Stimulated activated CD4-positive, alpha-beta T cell treated with anti-CD3 and anti-CD28 coated beads, Interleukin-4, amount 100 ng/mL, for 48 hours (primary cell): ENCODE results near the gene DNER.
"Not testable (repeated sequence)": the region's sequence is repeated elsewhere in the genome, so short reads cannot be mapped to it uniquely, and the experiment has no call there.

ENCODE experiments used
- DNase-seq, 2 donors: peaks; one replicate each; pipeline ENCODE4 v3.0.0-alpha.2; 2020; ENCODE audit warnings: low read depth in 2 of 2

Gene DNER

DNA sequence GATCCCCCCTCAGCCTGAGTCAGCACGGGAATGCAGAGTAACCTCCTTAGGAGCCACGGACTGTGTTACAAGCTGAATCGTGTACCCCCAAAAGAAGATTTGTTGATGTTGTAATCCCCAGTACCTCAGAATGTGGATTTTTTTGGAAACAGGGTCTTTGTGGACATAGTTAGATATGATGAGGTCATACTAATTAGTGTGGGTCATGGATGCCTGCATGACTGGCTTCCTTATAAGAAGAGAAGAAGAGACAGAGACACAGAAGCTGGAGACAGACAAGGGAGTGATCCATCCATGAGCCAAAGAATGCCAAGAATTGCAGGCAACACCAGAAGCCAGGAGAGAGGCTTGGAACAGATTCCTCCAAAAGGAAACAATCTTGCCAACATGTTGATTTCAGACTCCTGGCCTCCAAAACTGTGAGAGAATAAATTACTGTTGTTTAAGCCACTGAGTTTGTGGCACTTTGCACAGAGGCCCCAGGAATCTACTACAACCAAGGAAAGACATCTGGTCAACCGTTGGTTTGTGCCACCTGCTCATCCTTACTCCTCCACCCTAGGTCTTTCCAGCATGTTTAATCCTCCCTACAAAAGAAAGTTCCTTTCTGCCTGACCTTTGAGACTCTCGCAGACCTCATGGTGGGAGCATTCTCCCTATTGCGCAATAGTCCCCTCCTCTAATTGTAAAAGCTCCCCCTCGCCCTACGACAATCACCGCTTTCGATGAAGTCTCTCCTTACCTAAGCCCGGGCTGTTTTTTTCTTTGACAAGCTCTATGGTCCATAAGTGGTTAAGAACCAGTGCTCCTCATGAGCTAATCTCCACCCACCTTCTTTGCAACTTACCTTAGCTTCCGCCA, 91.6 kb downstream of the DNER start:
- DNase-seq, result no peak

DNA sequence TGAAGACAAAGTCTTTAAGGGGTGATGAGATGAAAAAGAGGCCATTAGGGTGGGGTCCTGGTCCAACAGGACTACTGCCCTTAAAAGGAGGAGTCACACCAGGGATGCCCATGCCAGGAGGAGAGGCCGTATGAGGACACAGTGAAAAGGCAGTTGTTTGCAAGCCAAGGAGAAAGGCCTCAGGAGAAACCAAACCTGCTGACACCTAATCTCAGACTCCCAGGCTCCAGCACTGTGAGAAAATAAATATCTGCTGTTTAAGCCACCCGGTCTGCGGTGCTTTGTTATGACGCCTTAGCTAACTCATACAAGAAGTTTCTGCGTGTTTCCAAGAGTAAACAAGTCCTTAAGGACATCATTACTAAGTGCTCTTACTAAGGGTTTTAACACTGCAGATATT, 93.6 kb downstream of the DNER start:
- no peak for DNase-seq

DNA sequence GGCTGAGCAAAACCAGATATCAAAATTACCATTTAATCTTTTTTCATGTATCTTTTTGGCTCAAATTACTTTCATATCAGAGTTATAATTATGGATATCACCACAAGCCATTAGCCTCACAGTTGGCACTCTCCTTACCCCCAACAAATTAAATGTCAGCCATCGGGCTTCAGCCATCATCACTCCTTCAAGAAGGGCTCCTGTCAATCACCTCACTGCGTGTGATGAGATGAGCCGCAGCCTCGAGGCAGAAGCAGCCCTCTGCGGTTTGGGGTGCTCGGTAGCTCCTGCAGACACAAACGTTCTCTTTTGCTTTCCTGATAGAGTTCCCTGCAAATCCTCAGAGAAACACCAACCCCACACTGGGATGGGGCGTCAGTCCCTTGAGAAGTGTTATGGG, 94.1 kb downstream of the DNER start:
- no peak for DNase-seq

DNA sequence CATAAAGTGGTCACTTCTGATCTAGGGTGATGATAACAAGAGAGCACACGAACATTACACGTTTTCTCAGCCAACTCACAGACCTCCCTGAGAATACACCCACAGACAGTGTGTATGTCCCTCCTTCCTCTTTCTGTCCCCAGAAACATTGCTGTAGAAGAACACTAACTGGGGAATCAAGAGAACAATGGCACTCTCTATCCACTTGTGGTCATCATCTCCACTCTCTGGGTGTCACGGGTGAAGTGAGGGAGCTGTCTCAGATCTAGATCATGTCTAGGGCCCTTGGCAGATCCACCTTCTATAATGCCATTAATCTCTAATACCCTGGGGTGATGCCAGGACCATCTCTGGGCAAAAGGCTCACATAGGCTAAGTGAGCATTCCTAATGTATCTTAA, 97.9 kb downstream of the DNER start:
- DNase-seq, result no peak

DNA sequence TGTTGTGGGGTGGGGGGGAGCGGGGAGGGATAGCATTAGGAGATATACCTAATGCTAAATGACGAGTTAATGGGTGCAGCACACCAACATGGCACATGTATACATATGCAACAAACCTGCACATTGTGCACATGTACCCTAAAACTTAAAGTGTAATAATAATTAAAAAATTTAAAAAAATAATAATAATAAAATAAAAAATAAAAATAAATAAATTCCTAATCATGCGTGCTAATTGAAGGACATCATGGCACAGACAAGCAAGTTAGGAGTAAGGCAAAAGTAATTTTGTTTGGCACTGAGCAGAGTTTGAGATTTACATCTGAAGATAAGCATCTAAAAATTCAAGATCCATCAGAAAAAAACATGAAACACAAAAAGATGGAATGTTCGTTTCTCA, 100.3 kb downstream of the DNER start:
- not testable (repeated sequence) for DNase-seq

DNA sequence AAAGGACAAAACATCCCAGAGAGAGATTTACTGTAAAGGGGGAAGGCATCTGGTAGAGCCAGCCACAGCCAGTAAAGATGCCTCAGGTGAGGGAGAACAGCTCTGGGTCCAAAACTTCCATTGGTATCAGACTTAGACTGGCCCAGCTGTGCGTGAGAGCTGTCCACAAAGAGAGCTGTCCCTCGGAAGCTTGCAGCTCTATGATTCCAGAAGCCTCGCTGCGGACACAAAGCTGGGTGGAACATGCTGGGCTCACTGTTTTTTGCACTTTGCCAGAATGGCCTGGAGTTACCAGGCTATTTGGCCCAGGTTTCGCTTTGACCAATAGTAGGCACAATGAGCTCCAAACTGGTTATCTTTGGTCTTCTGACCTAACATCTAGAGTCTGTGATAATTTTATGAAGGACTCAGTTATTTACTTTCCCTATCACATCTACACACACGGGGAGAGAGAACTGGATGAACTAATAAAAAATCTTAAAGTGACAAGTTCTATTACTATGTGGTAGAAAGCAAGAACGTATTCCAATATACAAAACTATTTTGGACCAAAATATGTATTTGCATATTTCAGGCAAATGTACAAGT, 101.9 kb downstream of the DNER start:
- no peak for DNase-seq

DNA sequence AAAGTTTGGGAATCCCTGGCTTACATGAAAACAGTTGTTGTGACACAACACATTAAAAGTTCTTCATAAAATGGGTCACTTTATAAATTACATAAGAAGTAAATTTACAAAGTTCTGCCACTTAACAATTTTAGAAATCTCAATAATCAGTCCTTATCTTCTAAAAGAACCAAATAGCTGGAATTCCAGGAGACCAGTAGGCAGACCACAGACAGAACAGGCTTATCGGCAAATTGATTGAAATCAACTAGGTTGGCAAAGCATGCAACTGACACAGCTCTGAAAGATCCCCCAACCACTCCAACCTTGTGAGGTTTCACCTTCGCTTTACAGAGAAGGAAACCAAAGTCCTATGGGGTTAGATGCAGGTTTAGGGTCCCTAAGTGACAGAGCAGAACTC, 103.0 kb downstream of the DNER start:
- no peak for DNase-seq

DNA sequence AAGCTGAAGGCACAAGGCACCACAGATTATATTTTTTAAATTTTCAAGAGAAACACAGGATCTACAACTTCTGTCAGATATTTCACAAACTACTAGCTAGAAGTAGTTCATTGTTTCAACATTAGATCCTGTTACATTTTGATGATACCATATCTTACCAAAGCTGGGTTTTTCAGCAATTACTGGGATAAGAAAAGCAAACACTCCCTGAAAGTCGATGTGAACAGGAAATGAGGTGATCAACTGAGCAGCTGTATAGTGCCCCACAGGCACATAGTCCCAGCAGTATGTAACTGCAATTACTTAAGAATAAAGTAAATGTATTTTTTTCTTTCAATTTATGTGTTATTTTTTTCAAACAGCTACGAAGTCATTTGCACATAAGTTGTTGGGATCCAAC, 103.5 kb downstream of the DNER start:
- no peak for DNase-seq

DNA sequence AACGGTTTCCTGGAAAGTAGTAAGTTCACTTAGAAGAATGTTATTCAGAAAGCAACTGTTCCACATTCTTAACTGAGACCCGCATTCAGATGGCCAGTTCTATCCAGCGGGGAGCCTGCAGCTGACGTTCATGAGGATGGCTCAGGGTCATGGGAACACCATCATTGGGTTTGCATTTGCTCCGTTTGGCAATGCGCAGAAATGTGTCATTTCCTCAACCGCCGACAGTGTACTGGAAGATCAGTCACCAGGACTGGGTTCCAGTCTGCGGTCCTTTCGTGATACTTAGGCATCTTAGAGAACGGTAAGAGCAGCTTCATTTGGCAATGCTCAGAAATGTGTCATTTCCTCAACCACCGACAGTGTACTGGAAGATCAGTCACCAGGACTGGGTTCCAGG, 104.0 kb downstream of the DNER start:
- DNase-seq, result no peak

DNA sequence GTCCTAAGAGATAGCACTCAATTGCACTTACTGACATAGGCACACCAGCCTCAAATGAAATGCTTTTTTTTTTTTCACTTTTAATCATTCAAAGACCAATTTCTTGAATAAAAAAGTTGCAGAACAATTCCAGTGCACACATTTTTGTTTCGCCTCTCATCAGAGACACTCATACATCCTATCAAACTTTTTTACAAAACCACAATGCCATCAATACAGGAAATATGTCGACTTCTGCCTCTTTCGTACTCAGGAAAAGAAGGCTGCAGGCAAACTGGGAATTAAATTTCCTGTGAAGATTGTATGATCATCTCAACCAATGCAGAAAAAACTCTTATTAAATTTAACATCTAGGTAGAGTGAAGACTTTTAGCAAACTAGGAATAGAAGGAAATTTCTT, 112.4 kb downstream of the DNER start:
- no peak for DNase-seq

DNA sequence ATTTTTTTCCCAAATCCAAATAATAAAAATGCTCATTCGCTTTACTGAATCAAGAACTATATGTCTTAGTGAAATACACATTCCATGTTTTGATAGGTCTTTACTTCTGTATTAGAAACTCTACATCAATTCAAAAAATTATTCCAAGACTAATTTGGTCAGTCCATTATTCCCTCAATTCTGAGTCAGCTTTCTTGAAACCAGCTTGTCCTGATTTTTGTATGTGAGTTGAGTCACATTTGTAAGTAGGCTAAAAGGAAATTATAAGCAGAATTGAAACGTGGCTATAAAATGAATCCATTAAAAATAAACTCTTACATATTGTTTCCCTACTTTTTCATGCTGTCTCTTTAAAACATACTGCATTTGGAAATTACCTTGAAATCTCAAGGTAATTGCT, 113.0 kb downstream of the DNER start:
- DNase-seq, result no peak

DNA sequence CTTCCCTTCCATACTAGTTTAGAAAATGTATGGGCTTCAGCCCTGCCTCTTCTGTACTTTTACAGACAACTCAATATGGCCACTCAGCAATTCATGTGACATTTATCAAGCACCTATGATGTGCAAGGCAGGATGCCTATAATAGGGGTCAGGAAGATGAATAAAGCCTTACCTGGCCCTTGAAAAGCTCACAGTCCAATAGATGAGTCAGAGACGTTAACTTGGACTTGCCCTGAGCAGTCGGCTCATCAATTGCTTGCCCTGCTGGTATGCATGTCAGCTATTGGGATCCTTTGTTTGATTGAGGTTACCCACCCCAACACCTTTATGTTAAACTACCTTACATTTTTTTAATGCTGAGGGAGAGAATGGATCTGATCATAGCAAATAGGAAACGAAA, 116.1 kb downstream of the DNER start:
- no peak for DNase-seq

DNA sequence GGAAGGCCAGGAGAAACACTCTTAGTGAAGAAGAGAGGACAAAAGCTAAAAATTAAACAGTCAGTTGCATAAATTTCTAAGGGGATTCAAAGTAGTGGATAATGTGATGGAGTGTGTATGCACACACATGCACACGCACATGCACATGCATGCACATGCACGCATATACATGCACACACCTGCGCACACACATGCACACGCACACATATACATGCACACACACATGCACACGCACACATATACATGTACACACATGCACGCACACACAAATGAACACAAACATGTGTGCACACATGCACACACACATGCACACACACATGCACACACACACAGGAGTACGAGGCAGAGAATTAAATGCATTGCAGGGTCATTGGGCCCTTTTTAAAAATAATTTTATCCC, 117.6 kb downstream of the DNER start:
- no peak for DNase-seq

DNA sequence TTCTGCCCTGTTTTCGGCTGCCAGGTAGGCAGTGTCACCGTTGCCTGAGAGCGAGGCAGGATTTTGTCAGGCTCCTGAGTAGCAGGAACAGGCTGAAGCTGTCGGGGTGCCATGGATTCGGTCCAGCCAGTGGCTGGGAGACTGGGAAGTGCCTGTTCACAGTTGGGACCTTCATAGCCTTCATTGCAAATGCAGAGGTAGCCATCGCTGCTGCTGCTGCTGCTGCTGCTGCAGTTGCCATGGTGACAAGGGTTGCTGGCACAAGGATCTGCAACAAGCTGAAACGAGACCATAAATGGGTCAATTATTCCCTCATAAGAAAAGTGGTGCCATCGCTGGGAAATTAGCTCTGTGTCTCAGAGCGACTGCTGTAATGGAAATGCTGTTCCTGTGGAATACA, 122.7 kb downstream of the DNER start:
- DNase-seq, result no peak

DNA sequence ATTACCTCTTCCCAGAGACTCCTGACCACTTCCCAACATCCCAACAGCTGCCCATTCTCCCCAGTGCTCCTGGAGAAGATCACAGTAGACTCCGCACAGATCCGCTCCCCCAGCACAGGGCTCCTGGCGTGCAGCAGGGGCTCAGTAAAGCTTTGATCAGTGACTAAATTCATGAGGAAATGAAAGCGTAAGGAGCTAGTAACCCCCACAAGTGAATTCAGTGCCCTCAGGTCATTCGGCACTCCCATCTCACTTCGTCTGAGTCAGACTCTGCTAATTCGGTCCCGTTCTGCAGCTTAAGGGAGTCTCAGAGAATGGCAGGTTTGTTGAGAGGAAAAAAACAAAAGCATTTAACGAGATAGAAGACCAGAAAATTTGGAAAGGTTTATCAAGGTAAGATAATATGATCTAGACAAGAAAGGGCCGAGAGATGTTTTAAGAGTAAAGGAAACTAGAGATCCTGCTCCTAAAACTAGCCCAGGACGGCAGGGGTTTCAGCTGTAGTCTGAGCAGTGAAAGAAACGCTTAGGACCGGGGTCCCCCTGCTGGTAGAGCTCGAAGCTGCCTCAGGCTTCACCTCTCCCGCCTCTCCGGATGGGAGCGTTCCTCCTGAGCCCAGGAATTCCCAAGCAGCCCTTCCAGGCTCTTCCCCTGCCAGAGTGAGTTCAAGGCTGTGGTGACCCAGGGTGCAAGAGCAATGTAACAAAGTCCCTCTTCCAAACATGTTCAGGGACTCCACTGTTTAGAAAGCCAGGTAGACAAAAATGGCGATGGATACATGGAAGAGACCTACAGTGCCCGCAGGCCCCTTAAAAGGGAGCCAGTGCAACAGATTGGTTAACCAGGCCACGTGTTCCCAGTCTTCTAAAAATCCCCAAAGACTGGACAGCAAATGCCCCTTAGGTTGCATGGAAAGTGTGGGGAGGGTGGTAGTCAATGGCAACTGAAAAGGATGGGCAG, 127.3 kb downstream of the DNER start:
- DNase-seq, result peak; percentile 7 to 12

DNA sequence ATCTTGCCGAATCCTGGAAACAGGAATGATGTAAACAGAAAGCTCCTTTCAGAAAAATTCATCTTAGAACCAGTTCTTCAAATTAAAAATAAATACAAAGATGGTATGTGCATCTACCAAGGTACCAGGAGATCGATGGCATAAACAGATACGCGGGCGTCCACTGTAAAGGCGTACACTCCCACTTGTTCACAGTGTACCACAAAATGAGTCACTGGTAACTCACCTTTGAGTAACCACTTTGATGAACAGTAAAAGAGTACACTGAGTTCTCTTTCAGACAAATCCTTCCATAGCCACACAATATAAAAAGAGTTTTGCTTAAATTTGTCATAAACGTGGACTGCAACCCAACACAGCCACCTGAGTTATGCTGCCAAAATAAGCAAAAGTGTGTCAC, 128.3 kb downstream of the DNER start:
- DNase-seq, result no peak

DNA sequence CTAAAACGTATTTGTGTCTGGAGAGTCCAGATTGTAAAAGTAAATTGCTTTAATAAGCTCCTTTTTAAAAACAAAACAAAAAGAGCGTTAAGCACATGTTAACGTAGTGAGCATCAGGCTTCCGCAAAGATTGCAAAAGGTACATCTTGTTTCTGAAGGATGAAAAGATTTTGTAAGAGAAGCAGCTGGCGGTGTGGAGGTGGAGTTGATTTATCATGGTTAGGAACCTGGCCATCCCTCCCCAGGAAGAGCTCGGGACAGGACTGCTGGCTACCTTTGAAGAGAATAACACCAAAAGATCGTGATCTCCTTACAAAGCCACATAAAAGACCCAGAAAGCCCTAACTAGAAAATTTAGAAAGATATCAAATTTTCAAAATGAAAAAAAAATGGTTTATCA, 132.2 kb downstream of the DNER start:
- no peak for DNase-seq

DNA sequence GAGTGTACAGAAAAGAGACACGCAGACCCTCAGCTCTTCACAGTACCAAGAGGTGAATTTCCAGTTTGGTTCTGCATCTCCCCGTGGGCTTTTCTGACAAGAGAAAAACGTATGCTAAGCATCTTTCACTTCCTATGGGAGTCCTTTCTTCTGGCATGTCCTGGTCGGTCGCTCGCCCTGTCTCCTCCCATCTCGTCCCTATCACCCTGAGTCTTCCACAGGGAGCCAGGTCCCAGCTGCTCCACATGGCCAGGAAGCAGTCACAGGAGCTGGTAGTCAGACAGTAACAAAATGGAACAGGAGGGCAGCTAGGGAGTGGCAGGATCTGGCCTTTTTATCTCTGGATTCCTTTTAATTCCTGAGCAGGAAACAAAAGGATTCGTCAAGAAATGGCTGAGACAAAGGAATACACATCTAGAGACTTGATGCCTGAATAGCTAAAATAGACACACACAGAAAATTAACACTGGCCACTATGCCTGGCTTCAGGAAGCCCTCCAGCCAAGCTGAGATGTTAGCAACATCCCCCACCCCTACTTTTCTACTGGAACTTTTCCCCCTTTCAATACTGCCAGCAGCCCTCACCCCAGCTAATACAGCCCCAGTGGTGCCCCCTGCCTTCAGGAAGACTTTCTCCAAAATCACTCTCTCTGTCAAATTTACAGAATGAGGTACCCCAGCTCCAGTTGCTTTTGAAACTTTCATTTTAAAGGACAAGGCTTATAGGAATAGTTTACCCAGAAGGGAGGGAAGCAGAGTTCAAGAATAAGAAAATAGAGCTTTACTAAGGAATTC, 136.1 kb downstream of the DNER start:
- no peak for DNase-seq

DNA sequence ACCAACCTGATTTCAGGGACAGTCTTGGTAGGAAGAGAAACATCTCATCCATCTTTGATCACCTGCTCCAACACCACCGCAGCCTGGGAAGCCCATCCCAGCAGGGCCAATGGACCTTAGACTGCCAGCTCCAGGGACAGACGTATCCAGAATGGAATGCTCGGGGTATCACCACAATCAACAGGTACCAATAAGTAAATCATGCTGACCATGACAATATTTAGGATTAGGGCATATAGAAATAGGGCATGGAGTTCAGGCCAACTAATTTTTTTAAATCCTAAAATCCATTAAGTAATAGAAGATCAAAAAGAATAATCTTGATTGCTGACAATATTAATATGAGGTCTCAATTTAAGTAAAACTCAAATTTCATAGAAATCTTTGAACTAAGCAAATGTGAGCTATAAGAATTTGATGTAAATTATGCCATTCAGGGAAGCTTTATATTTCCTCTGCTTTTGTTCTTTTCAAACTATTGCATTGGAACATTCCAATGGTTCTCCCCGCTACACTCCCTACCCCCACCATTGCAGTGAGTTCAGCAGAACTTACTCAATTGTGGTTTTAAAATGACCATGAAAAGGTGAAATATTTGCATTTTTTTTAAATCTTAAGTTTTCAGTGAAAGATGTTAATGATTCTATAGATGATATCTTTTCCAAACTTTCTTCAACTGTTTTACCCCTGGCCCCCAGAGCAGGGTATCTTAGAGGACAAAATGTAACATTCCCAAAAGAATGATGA, 138.6 kb downstream of the DNER start:
- DNase-seq, result no peak

DNA sequence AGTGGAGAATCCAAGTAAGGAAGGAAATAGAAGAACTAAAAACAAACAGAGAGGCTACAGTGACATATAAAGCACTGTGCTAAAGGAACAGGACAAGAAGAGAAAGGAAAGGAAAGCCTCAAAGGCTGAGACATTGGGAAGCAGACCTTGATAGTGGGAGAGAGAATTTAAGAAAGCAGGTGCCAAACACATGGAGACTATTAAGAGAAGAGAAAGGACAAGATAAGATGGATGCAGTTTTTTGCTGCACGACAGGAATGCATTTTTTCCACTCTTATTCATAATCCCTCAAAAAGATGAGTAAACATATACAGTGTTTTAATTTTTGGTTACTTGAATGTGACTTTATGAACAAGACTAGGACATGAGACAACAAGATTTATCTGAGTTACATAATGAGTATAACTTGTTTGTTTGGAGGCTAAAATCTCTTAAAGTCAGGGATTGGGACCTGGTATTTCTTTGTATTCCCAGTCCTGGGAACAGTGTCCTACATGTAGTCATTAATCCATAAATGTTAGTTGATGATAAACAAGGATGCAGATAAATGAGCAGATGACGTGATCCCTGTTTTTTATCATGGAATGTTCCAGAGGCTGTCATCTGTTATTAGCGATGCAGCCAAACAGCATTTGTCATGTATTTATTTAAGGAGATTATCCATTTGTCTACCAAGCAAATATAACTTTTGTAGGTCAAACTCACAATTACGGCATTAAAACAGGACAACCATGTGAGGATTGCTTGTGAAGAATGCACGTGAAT, 141.7 kb downstream of the DNER start:
- no peak for DNase-seq
